GM03348 (cell line): ENCODE data around the gene SLC22A13.
"Not testable (repeated sequence)": the region's sequence is repeated elsewhere in the genome, so short reads cannot be mapped to it uniquely, and the experiment has no call there.

Experiments
- DNase-seq: peaks from one replicate; pipeline ENCODE4 v3.0.0; 2012; ENCODE audit warnings: low spot score

Gene SLC22A13, protein sequence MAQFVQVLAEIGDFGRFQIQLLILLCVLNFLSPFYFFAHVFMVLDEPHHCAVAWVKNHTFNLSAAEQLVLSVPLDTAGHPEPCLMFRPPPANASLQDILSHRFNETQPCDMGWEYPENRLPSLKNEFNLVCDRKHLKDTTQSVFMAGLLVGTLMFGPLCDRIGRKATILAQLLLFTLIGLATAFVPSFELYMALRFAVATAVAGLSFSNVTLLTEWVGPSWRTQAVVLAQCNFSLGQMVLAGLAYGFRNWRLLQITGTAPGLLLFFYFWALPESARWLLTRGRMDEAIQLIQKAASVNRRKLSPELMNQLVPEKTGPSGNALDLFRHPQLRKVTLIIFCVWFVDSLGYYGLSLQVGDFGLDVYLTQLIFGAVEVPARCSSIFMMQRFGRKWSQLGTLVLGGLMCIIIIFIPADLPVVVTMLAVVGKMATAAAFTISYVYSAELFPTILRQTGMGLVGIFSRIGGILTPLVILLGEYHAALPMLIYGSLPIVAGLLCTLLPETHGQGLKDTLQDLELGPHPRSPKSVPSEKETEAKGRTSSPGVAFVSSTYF

GRCh38 chr3:38265604-38266307 is at the start of gene SLC22A13:
Gene SLC22A13 (plus strand): TSS chr3:38265812. CDS start chr3:38265861, 49 bp downstream.
- DNase-seq: no peak

GRCh38 chr3:38219609-38220197 is 45.9 kb upstream of the SLC22A13 start:
- no peak for DNase-seq

DNA sequence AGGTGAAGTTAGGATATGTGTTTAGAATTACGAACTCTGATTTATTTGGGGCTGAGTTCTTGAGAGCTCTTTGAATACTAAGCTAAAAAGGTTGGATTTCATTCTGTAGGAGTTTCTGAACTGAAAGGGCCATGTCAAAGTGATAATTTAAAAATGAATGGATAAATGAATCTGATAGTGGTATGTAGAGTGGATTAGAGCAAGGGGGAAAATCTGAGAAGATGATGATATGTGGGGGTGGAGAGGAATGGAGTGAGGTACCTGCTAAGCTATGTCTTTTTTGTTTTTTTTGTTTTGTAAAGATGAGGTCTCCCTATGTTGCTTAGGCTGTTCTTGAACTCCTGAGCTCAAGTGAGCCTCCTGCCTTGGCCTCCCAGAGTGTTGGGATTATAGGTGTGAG is 44.6 kb upstream of the SLC22A13 start:
- DNase-seq: no peak

- no peak for DNase-seq
These were observed 43.5 kb upstream of the SLC22A13 start for GRCh38 chr3:38222032-38222634.

- DNase-seq: no peak
These were observed 41.3 kb upstream of the SLC22A13 start for GRCh38 chr3:38224357-38224756.

DNA sequence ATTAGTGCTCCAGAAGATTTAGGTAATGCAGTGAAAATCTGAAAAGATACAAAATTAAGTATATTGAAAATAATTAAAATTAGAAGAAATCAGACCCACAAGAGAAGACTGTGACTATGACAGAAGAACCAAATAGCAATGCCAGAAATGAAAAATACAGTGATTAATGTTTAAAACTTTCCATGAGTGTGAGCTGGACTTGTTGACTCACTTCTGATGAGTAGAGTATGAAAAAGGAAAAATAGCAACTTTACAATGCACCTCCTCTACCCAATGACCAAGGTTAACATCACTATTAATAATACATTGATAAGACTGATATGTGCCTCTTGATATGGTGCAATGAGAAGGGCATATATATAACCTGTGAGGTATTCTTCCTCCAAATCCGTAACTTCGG is 39.3 kb upstream of the SLC22A13 start:
- peak; percentile 20 for DNase-seq

GRCh38 chr3:38227989-38228388 is 37.6 kb upstream of the SLC22A13 start:
- DNase-seq: peak; percentile 36

GRCh38 chr3:38229036-38229435 is 36.6 kb upstream of the SLC22A13 start:
- peak; percentile 21 for DNase-seq

- no peak for DNase-seq
These were observed 32.9 kb upstream of the SLC22A13 start for GRCh38 chr3:38232701-38233100.

- no peak for DNase-seq
These were observed 30.1 kb upstream of the SLC22A13 start for GRCh38 chr3:38235466-38235865.

DNA sequence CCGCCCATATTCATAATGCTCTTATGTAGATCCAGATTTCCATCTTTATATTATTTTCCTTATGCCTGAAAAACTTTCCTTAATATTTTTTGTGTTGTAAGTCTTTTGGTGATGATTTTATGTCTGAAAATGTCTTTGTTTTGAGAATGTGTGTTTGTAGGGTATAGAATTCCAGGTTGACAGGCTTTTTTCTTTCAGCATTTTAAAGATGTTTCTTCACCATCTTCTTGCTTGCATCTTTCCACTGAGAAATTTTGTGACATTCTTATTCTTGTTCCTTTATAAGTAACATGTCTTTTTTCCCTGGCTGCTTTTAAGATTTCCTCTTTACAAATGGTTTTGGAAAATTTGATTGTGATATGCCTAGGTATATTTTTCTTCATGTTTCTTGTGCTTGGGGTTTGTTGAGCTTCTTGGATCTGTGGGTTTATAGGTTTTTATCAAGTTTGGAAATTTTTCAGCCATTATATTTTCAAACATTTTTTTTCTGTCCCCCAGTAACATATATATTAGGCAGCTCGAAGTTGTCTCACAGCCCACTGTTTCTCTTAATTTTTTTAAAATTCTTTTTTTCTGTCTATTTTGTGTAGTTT is 27.1 kb upstream of the SLC22A13 start:
- no peak for DNase-seq

DNA sequence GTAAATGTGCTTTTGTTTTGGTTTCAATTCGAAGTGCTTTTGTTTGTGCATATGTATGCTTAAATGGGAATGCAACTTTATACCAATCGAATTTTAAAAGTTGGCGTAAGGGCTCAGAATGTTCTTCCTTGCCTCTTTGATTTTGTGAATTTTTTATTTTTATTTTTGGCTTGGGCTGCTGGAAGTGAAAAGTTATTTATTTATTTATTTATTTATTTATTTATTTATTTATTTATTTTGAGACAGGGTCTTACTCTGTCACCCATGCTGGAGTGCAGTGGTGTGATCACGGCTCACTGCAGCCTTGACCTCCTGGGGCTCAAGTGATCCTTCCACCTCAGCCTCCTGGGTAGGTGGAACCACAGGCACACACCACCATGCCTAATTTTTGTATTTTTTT is 22.8 kb upstream of the SLC22A13 start:
- DNase-seq: not testable (repeated sequence)

- DNase-seq: no peak
These were observed 19.7 kb upstream of the SLC22A13 start for GRCh38 chr3:38245930-38246329.

GRCh38 chr3:38247366-38248035 is 18.1 kb upstream of the SLC22A13 start:
- DNase-seq: peak; percentile 85

- DNase-seq: no peak
These were observed 15.4 kb upstream of the SLC22A13 start for GRCh38 chr3:38250198-38250597.

GRCh38 chr3:38251197-38251596 is 14.4 kb upstream of the SLC22A13 start:
- DNase-seq: no peak

DNA sequence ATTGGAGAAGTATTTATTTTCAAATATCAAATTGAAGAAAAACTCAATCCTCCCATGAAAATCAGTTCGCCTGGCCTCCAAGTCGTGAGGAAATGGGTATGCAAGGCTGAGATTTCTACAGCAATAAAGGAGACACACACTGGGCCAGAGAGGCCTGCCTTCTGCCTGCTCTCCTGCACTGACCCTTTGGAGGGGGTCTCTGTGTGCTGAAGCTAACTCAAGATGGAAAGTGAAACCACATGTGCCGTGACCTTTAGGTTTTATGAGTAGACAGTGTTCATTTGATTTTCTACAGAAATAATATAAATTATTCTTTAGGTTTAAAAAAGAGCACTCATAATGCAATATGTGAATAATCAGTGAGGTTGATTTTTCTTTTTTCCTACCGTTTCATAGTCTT is 11.9 kb upstream of the SLC22A13 start:
- DNase-seq: no peak

DNA sequence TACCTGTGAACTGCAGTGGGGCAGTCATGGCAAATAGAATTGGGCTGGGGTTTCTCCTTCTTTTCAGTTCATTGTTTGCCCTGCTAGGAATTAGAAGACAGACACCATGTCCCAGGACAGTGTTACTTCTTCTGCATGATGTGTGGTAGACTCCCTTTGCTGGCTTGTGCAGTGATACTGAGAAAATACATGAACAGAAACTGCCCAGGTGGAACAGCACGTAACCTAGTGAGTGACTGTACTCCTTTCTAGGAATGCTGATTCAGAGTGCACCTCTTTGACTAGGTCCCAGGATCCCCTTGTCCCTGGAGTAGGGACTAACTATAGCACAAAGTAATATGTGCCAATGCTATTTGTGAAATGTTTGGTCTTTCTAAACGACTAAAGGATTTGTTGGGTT is 10.7 kb upstream of the SLC22A13 start:
- no peak for DNase-seq

GRCh38 chr3:38255627-38256026 is 10.0 kb upstream of the SLC22A13 start:
- no peak for DNase-seq

- DNase-seq: no peak
These were observed 8.0 kb upstream of the SLC22A13 start for GRCh38 chr3:38257583-38257982.

- no peak for DNase-seq
These were observed 5.1 kb upstream of the SLC22A13 start for GRCh38 chr3:38260474-38260873.
